PC-3 (cell line): ENCODE results near the gene C12orf75. TPM values are rescaled to one million over a fixed set of nuclear protein-coding genes. Genes with fewer than 3 reads are reported as not detected.

Experiments used
- ATAC-seq: fragments of 200-7000 bp; cut with Tn5 transposase; 2 replicates; pipeline ENCODE4 v1.9.1; 2020; ENCODE audit warnings: mild to moderate bottlenecking, moderate library complexity
- BruUV-seq: library from RNA; stranded (reverse); fragments of 400-500 nt; replicated peaks from 2 replicates; lab custom pipeline; 2021; lab: Mats Ljungman, UMichigan
- CTCF ChIA-PET: fragments of 300-600 bp; sonication (Branson Sonifier 250); formaldehyde crosslinking; loops from one replicate; lab custom pipeline; 2022; ENCODE audit warnings: antibody characterized with exemption; lab: Charles Lee
- POLR2A ChIA-PET: fragments of 300-600 bp; sonication (Branson Sonifier 250); formaldehyde crosslinking; loops from one replicate; lab custom pipeline; 2022; ENCODE audit warnings: antibody characterized with exemption; ENCODE audit not compliant: unreplicated experiment; lab: Charles Lee
- DNase-seq: peaks from one replicate; pipeline ENCODE4 v3.0.0-alpha.2; 2015
- H2AFZ ChIP-seq: fragments of 300-600 bp; sonication (generic); 2 replicates; pipeline ENCODE4 v1.6.0; 2016; ENCODE audit warnings: antibody characterized with exemption, low read length
- H3F3A ChIP-seq: fragments of 300-600 bp; sonication (generic); one replicate; pipeline ENCODE4 v1.6.0; 2017; ENCODE audit warnings: antibody characterized with exemption, low read length, control low read depth, mild to moderate bottlenecking; ENCODE audit not compliant: unreplicated experiment
- H3K27ac ChIP-seq: fragments of 300-600 bp; sonication (generic); 2 replicates; pipeline ENCODE4 v1.5.1; 2016; ENCODE audit warnings: mild to moderate bottlenecking, low read length
- H3K27me3 ChIP-seq: fragments of 300-600 bp; sonication (generic); 2 replicates; pipeline ENCODE4 v1.6.1; 2016; ENCODE audit warnings: low read length, mixed read lengths
- H3K36me3 ChIP-seq: fragments of 300-600 bp; sonication (generic); 2 replicates; pipeline ENCODE4 v1.6.1; 2016; ENCODE audit warnings: low read depth, mixed run types, low read length, mixed read lengths
- H3K4me1 ChIP-seq: fragments of 300-600 bp; sonication (generic); 2 replicates; pipeline ENCODE4 v1.5.1; 2016; ENCODE audit warnings: low read length; ENCODE audit not compliant: insufficient read depth
- H3K4me2 ChIP-seq: fragments of 300-600 bp; sonication (generic); 2 replicates; pipeline ENCODE4 v1.6.0; 2016; ENCODE audit warnings: low read length
- H3K4me3 ChIP-seq: fragments of 300-600 bp; sonication (generic); 2 replicates; pipeline ENCODE4 v1.5.1; 2016; ENCODE audit warnings: mild to moderate bottlenecking, low read length, mixed read lengths
- H3K79me2 ChIP-seq: fragments of 300-600 bp; sonication (generic); 2 replicates; pipeline ENCODE4 v1.6.1; 2017; ENCODE audit warnings: low read length, mixed read lengths
- H3K9ac ChIP-seq: fragments of 300-600 bp; sonication (generic); 2 replicates; pipeline ENCODE4 v1.6.0; 2016; ENCODE audit warnings: mild to moderate bottlenecking, low read length
- H3K9me2 ChIP-seq: fragments of 300-600 bp; sonication (generic); replicated peaks from 2 replicates; pipeline ENCODE4 v1.6.1; 2016; ENCODE audit warnings: mixed run types, low read length, mixed read lengths
- H3K9me3 ChIP-seq: fragments of 300-600 bp; sonication (generic); 2 replicates; pipeline ENCODE4 v1.6.1; 2016; ENCODE audit warnings: low read length, mixed read lengths
- H4K20me1 ChIP-seq: fragments of 300-600 bp; sonication (generic); 2 replicates; pipeline ENCODE4 v1.6.1; 2016; ENCODE audit warnings: low read length, mixed read lengths
- EZH2 ChIP-seq: fragments of 300-600 bp; sonication (generic); IDR thresholded peaks from one replicate; pipeline ENCODE4 v1.6.1; 2017; ENCODE audit warnings: antibody characterized with exemption, mild to moderate bottlenecking, low read length; ENCODE audit not compliant: unreplicated experiment
- EZH2phosphoT487 ChIP-seq: fragments of 300-600 bp; sonication (generic); IDR thresholded peaks from 2 replicates; pipeline ENCODE4 v1.6.1; 2018; ENCODE audit warnings: mild to moderate bottlenecking, antibody characterized with exemption, low read length, borderline replicate concordance
- intact Hi-C: fragments of 100-400 bp; cut with micrococcal nuclease; formaldehyde crosslinking; loops from 2 replicates; pipeline ENCODE4 v1.9.0; 2023
- total RNA-seq: library from RNA; depleted of rRNA; stranded (reverse); fragments of >200 nt; gene quantifications from 2 replicates; pipeline ENCODE4 v1.2.3, GENCODE V29; 2014
- TF ChIP-seq, protein P1 (sequence below): fragments of 300-600 bp; sonication (generic); conservative IDR thresholded peaks from 2 replicates; pipeline ENCODE4 v1.5.1; 2017; ENCODE audit warnings: antibody characterized with exemption, low read depth, mild to moderate bottlenecking, low read length

Gene C12orf75
- total RNA-seq, 1 experiment from 2014 or later = 144 TPM

DNA sequence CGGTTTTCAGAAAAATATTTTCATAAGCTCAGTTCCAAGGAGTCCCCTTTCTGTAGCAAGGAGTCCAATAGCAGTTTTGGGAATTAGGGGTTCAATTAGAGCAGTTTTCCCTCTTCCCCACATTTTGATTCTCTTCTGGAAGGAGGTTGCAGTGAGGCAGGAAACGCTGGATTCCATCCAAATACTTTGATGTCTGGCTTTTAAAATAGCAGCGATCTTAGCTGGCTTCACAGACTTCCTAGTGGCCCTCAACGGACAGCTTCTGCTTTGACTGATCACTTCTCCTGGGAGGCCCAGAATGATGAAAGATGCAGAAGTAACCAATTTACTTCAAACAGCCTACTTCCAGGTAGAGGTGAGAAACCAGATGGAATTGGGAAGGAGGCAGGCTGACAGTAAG lies 63.1 kb downstream of the C12orf75 start:
- H3K4me1 ChIP-seq = no peaks in the 10 kb centered on the region
- no peak overlapping the region for H3K4me2 ChIP-seq
- BruUV-seq = no TSS peak
- CTCF ChIA-PET = no interaction called here
- intact Hi-C loops = no loop called here
- no peak overlapping the region for H3K27ac ChIP-seq
- H3K79me2 ChIP-seq = no peaks in the 10 kb centered on the region
- no peak for ATAC-seq
- POLR2A ChIA-PET = no interaction called here
- H3F3A ChIP-seq = no peaks in the 10 kb centered on the region
- TF ChIP-seq, protein P1, sequence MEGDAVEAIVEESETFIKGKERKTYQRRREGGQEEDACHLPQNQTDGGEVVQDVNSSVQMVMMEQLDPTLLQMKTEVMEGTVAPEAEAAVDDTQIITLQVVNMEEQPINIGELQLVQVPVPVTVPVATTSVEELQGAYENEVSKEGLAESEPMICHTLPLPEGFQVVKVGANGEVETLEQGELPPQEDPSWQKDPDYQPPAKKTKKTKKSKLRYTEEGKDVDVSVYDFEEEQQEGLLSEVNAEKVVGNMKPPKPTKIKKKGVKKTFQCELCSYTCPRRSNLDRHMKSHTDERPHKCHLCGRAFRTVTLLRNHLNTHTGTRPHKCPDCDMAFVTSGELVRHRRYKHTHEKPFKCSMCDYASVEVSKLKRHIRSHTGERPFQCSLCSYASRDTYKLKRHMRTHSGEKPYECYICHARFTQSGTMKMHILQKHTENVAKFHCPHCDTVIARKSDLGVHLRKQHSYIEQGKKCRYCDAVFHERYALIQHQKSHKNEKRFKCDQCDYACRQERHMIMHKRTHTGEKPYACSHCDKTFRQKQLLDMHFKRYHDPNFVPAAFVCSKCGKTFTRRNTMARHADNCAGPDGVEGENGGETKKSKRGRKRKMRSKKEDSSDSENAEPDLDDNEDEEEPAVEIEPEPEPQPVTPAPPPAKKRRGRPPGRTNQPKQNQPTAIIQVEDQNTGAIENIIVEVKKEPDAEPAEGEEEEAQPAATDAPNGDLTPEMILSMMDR = no peak
- TF ChIP-seq EZH2phosphoT487 = no peak
- no peak for TF ChIP-seq EZH2
- DNase-seq = no peak
- no peaks in the 10 kb centered on the region for H3K9me3 ChIP-seq
- H3K27me3 ChIP-seq = no peaks in the 10 kb centered on the region
- no peak overlapping the region for H2AFZ ChIP-seq
- no peaks in the 10 kb centered on the region for H3K9me2 ChIP-seq
- no peaks in the 10 kb centered on the region for H4K20me1 ChIP-seq
- H3K4me3 ChIP-seq = no peak overlapping the region
- no peaks in the 10 kb centered on the region for H3K36me3 ChIP-seq
- H3K9ac ChIP-seq = no peak overlapping the region

DNA sequence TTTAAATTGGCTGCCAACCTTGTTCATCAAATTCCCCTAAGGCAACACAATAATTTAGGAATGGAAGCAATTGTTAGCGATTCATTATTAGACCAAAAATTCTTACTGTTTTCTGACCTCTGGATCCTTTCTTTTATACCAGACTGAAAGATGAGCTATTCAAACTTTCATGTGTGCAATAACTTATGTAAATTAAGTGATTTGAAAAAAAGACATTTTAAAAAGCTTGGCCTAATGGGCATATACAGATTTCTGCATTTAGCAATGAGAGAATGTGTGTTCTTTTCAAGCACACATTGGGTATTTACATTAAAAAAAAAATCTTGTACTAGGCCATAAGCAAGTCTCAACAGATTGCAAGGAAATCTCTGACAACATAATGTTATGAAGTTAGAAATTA lies 65.5 kb downstream of the C12orf75 start:
- no TSS peak for BruUV-seq
- TF ChIP-seq EZH2 (no peak), EZH2phosphoT487 (no peak)
- TF ChIP-seq, protein P1 = no peak
- ATAC-seq = no peak

DNA sequence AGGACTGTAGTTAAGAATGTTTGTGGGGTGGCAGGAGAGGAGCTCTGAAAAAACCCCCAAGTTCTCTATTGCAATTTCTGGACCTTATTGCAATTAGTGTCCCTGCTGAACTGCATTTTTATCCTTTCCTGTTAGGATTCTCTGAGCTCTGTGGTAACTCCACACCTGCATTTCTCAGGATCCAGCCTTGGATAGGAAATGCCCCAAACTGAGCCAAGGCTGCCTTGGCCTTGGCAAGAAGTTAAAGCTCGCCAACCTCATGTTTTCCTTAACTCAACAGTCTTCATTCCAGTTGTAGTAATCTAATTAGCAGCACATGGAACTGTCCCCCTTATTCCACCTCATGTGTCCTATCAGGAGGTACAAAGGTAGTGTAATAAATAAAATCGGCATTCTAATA lies 66.5 kb downstream of the C12orf75 start:
- Histone ChIP-seq H2AFZ (no peak overlapping the region), H4K20me1 (no peaks in the 10 kb centered on the region), H3K79me2 (no peaks in the 10 kb centered on the region), H3K27ac (no peak overlapping the region), H3F3A (no peaks in the 10 kb centered on the region), H3K4me2 (no peak overlapping the region), H3K4me3 (no peak overlapping the region), H3K9me3 (no peaks in the 10 kb centered on the region), H3K9ac (no peak overlapping the region), H3K27me3 (no peaks in the 10 kb centered on the region), H3K9me2 (no peaks in the 10 kb centered on the region), H3K36me3 (no peaks in the 10 kb centered on the region), H3K4me1 (peaks cover 14% of the 10 kb centered on the region)
- no TSS peak for BruUV-seq
- intact Hi-C loops = no loop called here
- DNase-seq (no peak), ATAC-seq (no peak)
- no peak for TF ChIP-seq EZH2phosphoT487
- ChIA-PET CTCF (interaction anchor here (0.6 kb wide), 1 partner anchor 18 kb away, joined by 3 read pairs; no protein-coding TSS in a partner anchor), POLR2A (no interaction called here)

More for the DNA sequence above, 65.5 kb downstream of the C12orf75 start:
- Histone ChIP-seq H3K9ac (no peak overlapping the region), H3K27me3 (no peaks in the 10 kb centered on the region), H3K9me3 (no peaks in the 10 kb centered on the region), H3K4me2 (no peak overlapping the region), H3K4me3 (no peak overlapping the region), H3K36me3 (no peaks in the 10 kb centered on the region), H2AFZ (no peak overlapping the region), H3K79me2 (no peaks in the 10 kb centered on the region), H3K9me2 (no peaks in the 10 kb centered on the region), H4K20me1 (no peaks in the 10 kb centered on the region), H3K27ac (no peak overlapping the region), H3F3A (no peaks in the 10 kb centered on the region), H3K4me1 (peaks cover 5% of the 10 kb centered on the region)
- intact Hi-C loops = no loop called here
- no peak for DNase-seq
- ChIA-PET CTCF (no interaction called here), POLR2A (no interaction called here)
